H1 (cell line): ENCODE data around the gene CNIH3. TPM values are rescaled to one million over a fixed set of nuclear protein-coding genes. Genes with fewer than 3 reads are reported as not detected.

ENCODE experiments used
- CEBPB ChIP-seq: IDR thresholded peaks from 2 replicates; pipeline ENCODE4 v1.6.1; 2012; ENCODE audit warnings: low read depth, low read length
- CHD7 ChIP-seq: fragments of 300-600 bp; sonication (generic); IDR thresholded peaks from 2 replicates; pipeline ENCODE4 v1.7.1; 2012; ENCODE audit warnings: low read length, moderate library complexity, mild to moderate bottlenecking, inconsistent platforms; ENCODE audit not compliant: insufficient replicate concordance
- polyA plus RNA-seq, 7 experiments: library from polyadenylated mRNA; depleted of rRNA in 3 of 7; stranded (reverse) in 5 of 7; unstranded in 2 of 7; fragments of >200 nt in 5 of 7; fragments of 200-250 nt in 2 of 7; gene quantifications; 1 replicate in 5 of 7; 2 replicates in 1 of 7; 4 replicates in 1 of 7; pipeline versions ENCODE4 v1.2.1 to v1.2.3, GENCODE V29; 2011 to 2013; ENCODE audit warnings: missing spikeins in 2 of 7, mixed read lengths in 2 of 7
- total RNA-seq: library from RNA; stranded (reverse); fragmentation: NEBNext Ultra II Directional; extraction: Animal tissue kit (Norgen Biotek cat#: 25700); gene quantifications from 2 replicates; pipeline ENCODE4 v1.2.1, GENCODE V29; 2021

The CNIH3 gene
- total and polyA plus RNA-seq, 2 of the 8 experiments (the other 6 are each of a cell fraction or from before 2014, with no cell fraction given) = 3.7 to 5.6 TPM

DNA sequence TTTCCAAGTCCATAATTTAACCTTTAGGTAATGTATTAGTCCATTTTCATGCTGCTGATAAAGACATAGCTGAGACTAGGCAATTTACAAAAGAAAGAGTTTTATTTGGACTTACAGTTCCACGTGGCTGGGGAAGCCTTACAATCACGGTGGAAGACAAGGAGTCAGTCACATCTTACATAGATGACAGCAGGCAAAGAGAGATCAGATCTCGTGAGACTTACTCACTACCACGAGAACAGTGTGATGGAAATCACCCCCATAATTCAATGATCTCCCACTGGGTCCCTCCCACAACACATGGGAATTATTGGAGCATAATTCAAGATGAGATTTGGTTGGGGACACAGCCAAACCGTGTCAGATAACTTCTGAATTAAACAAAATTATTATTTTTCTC is 44.0 kb downstream of the CNIH3 start (continued):
- TF ChIP-seq CHD7 (no peak), CEBPB (no peak)
